Osteoblast (primary cell): ENCODE measurements around the gene SH3YL1. TPM values are rescaled to one million over a fixed set of nuclear protein-coding genes. Genes with fewer than 3 reads are reported as not detected.

Experiments
- DNase-seq: peaks from one replicate; pipeline ENCODE4 v3.0.0; 2011; ENCODE audit warnings: low spot score, mixed read lengths; ENCODE audit not compliant: insufficient read length; ENCODE audit errors: missing footprints
- H2AFZ ChIP-seq: 2 replicates; pipeline ENCODE4 v1.6.0; 2011; ENCODE audit warnings: mild to moderate bottlenecking, low read length
- H3K27ac ChIP-seq: 2 replicates; pipeline ENCODE4 v1.5.1; 2011; ENCODE audit warnings: mild to moderate bottlenecking, low read depth, low read length, moderate library complexity
- H3K27me3 ChIP-seq: 2 replicates; pipeline ENCODE4 v1.6.0; 2012; ENCODE audit warnings: mild to moderate bottlenecking, control low read depth, inconsistent platforms, low read length, moderate library complexity; ENCODE audit not compliant: insufficient read depth
- H3K36me3 ChIP-seq: 2 replicates; pipeline ENCODE4 v1.5.1; 2011; ENCODE audit warnings: mild to moderate bottlenecking, low read length, control low read depth, moderate library complexity; ENCODE audit not compliant: insufficient read depth
- H3K4me1 ChIP-seq: 2 replicates; pipeline ENCODE4 v1.5.1; 2011; ENCODE audit warnings: mild to moderate bottlenecking, low read length, control low read depth, moderate library complexity; ENCODE audit not compliant: insufficient read depth
- H3K4me2 ChIP-seq: 2 replicates; pipeline ENCODE4 v1.6.0; 2011; ENCODE audit warnings: mild to moderate bottlenecking, low read length; ENCODE audit not compliant: insufficient read depth
- H3K4me3 ChIP-seq: fragments of 200-600 bp; sonication (generic); 3 replicates; pipeline ENCODE4 v1.5.1; 2012; ENCODE audit warnings: mild to moderate bottlenecking, low read length, inconsistent platforms; ENCODE audit not compliant: insufficient read depth
- H3K79me2 ChIP-seq: 2 replicates; pipeline ENCODE4 v1.6.0; 2012; ENCODE audit warnings: mild to moderate bottlenecking, low read length, control low read depth, inconsistent platforms; ENCODE audit not compliant: insufficient read depth
- H3K9me3 ChIP-seq: 2 replicates; pipeline ENCODE4 v1.5.1; 2011; ENCODE audit warnings: low read depth, low read length, control low read depth
- H4K20me1 ChIP-seq: 2 replicates; pipeline ENCODE4 v1.6.0; 2012; ENCODE audit warnings: mild to moderate bottlenecking, low read length, control low read depth; ENCODE audit not compliant: insufficient read depth
- CTCF ChIP-seq: IDR thresholded peaks from 2 replicates; pipeline ENCODE4 v1.5.1; 2011; ENCODE audit warnings: mild to moderate bottlenecking, low read depth, low read length, moderate library complexity; ENCODE audit errors: extremely low read depth
- total RNA-seq: library from RNA; depleted of rRNA; stranded (reverse); fragments of >200 nt; gene quantifications from 2 replicates; pipeline ENCODE4 v1.2.3, GENCODE V29; 2012

The SH3YL1 gene
- total RNA-seq, 1 donor = 52.1 TPM

GRCh38 chr2:208335-208734 lies 55.5 kb downstream of the SH3YL1 start:
- no peak for DNase-seq
- H3K9me3 ChIP-seq = no peaks in the 10 kb centered on the region
- H2AFZ ChIP-seq = no peak overlapping the region
- H3K4me3 ChIP-seq = no peak overlapping the region
- H3K4me2 ChIP-seq = no peak overlapping the region
- no peaks in the 10 kb centered on the region for H4K20me1 ChIP-seq
- H3K27me3 ChIP-seq = no peaks in the 10 kb centered on the region
- no peak overlapping the region for H3K27ac ChIP-seq
- no peaks in the 10 kb centered on the region for H3K79me2 ChIP-seq
- no peak for TF ChIP-seq CTCF
- no peaks in the 10 kb centered on the region for H3K4me1 ChIP-seq
- H3K36me3 ChIP-seq = no peaks in the 10 kb centered on the region

GRCh38 chr2:203984-204383 lies 59.8 kb downstream of the SH3YL1 start:
- H3K79me2 ChIP-seq = no peaks in the 10 kb centered on the region
- H3K27me3 ChIP-seq = no peaks in the 10 kb centered on the region
- H3K4me2 ChIP-seq = no peak overlapping the region
- H4K20me1 ChIP-seq = no peaks in the 10 kb centered on the region
- H3K4me1 ChIP-seq = no peaks in the 10 kb centered on the region
- DNase-seq = no peak
- H3K27ac ChIP-seq = no peak overlapping the region
- no peaks in the 10 kb centered on the region for H3K36me3 ChIP-seq
- TF ChIP-seq CTCF = no peak
- H3K9me3 ChIP-seq = no peaks in the 10 kb centered on the region
- no peak overlapping the region for H2AFZ ChIP-seq
- no peak overlapping the region for H3K4me3 ChIP-seq

- Histone ChIP-seq H3K36me3 (no peaks in the 10 kb centered on the region), H3K27me3 (no peaks in the 10 kb centered on the region), H2AFZ (no peak overlapping the region), H3K27ac (no peak overlapping the region), H3K4me3 (no peak overlapping the region), H3K4me1 (no peaks in the 10 kb centered on the region), H4K20me1 (no peaks in the 10 kb centered on the region), H3K9me3 (no peaks in the 10 kb centered on the region), H3K79me2 (no peaks in the 10 kb centered on the region), H3K4me2 (no peak overlapping the region)
- no peak for TF ChIP-seq CTCF
- DNase-seq = no peak
Observed at GRCh38 chr2:203401-203800, 60.4 kb downstream of the SH3YL1 start.

- no peak for TF ChIP-seq CTCF
- no peaks in the 10 kb centered on the region for H3K4me1 ChIP-seq
- H2AFZ ChIP-seq = no peak overlapping the region
- H3K9me3 ChIP-seq = no peaks in the 10 kb centered on the region
- no peaks in the 10 kb centered on the region for H3K36me3 ChIP-seq
- H3K79me2 ChIP-seq = no peaks in the 10 kb centered on the region
- no peak overlapping the region for H3K4me2 ChIP-seq
- no peak for DNase-seq
- H4K20me1 ChIP-seq = no peaks in the 10 kb centered on the region
- H3K4me3 ChIP-seq = no peak overlapping the region
- H3K27ac ChIP-seq = no peak overlapping the region
- no peaks in the 10 kb centered on the region for H3K27me3 ChIP-seq
Observed at GRCh38 chr2:202945-203344, 60.9 kb downstream of the SH3YL1 start.
